HG03520 (cell line): ENCODE measurements around the gene DEPDC5.
"Not testable (repeated sequence)": the region's sequence is repeated elsewhere in the genome, so short reads cannot be mapped to it uniquely, and the experiment has no call there.

Experiments
- ATAC-seq: cut with Tn5 transposase; IDR thresholded peaks from one replicate; pipeline ENCODE4 v1.9.1; 2021; ENCODE audit warnings: mild to moderate bottlenecking, moderate library complexity; ENCODE audit not compliant: unreplicated experiment

The DEPDC5 gene

DNA sequence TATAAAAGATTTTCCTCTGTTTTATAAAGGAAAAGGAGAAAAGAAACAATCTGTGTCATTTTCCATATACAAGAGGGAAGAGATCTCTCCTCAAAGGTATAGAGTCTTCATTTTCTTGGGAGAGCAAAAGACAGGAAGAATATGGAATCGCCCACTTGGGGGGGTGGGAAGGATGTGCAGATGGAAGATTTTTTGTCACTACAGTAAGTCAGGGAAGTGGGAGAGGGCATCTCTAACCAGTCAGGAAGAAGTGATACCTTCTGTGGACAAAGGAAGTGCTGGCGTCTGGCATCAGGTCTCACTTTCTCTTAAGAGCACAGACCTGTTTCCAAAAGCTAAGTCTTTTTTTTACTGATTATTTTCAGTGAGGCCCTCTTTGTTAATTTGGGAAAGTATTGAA is 5.3 kb upstream of the DEPDC5 start:
- ATAC-seq = no peak

DNA sequence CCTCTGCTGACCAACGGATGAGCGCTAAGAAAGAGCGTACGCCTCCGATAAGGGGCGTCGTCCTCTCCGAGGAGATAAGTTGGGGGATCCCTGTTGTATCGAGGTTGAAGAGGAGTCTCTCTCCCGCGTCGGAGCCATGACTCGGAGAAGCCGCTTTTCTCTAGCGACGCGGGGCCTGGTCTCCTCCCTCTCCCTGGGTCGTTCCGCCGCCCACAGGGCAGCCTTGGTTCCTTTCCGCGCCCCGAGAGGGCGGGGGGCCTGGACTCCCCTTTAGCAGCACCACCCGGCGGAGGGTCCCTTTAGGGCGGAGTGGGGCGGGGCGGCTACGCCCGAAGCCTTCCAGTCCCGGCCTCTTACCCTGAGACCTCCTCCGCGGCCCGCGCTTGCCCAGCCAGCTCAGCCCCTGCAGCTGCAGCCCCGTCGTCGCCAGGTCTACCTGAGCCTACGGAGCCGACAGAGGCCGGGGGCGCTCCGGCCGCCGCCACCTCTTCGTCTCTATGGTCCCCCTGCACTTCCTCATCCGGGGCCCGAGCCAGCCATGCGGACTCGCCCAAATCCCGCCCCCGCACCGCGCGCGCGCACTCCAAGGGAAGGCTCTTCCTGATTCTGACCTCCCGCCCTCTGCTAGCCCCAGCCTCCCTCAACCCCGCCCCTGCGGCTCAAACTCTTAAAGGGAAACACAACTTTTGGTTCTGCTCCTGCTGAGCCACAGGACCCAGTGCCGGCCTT is 4.0 kb upstream of the DEPDC5 start, which contains the start of gene PRR14L:
Gene PRR14L (minus strand): TSS at position 497 of the 729 bp plus-strand sequence. CDS start 11,272 bp downstream, outside the sequence.
- ATAC-seq = peak; percentile 48

DNA sequence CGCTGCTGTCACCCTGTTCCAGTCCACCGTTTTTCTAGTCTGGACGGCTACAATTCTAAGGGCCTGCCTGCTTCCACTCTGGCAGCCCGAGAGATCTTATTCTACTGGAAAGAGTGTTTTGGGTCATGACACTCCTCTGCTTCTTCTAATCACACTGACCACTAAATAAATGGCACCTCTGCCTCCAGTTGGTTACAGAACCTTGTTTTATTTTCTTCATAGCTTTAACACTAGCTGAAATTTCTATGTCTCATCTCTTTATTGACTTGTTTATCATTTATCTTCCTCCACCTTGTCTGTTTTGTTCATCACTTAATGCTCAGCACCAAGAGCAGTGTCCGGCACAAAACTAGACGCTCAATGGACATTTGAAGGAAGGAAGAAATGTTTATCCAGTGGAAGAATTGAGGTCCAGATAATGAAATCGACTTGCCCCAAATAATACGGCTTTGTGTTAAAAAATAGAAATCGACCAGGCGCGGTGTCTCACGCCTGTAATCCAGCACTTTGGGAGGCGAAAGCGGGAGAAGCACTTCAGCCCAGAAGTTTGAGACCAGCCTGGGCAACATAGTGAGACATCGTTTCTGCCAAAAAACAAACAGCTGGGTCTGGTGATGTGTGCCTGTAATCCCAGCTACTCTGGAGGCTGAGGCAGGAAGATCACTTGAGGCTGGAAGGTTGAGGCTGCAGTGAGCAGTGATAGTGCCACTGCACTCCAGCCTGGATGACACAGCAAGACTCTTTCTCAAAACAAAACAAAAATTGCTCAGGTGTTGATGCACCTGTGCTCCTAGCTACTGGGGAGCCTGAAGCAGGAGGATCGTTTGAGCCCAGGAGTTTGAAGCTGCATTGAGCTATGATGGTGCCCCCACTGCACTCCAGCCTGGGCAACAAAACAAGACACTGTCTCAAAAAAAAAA is 3.2 kb upstream of the DEPDC5 start:
- no peak for ATAC-seq

DNA sequence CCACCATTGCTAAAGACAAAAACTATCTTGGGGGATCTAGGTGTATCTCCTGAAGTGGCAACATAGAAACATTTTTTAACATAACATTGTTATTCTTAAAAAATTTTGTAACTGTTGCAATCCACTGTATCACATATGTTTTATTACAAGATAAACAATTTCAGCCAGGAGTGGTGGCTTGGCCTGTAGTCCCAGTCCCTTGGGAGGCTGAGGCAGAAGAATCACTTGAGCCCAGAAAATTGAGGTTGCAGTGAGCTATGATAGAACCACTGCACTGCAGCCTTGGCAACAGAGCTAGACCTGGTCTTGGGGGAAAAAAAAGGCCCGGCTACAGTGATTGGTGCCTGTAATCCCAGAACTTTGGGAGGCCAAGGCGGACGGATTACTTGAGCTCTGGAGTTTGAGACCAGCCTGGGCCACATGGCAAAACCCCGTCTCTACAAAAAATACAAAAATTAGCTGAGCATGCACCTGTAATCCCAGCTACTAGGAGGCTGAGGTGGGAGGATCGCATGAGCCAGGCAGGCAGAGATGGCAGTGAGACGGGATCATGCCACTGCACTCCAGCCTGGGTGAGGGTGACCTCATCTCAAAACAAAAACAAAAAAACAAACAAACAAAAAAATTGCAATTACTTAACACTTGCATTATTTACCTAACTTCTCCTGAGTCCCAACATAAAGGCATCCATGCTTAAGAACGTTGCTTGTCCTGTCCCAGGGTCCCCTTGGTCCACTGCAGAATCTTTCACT is 1.5 kb upstream of the DEPDC5 start:
- no peak for ATAC-seq

DNA sequence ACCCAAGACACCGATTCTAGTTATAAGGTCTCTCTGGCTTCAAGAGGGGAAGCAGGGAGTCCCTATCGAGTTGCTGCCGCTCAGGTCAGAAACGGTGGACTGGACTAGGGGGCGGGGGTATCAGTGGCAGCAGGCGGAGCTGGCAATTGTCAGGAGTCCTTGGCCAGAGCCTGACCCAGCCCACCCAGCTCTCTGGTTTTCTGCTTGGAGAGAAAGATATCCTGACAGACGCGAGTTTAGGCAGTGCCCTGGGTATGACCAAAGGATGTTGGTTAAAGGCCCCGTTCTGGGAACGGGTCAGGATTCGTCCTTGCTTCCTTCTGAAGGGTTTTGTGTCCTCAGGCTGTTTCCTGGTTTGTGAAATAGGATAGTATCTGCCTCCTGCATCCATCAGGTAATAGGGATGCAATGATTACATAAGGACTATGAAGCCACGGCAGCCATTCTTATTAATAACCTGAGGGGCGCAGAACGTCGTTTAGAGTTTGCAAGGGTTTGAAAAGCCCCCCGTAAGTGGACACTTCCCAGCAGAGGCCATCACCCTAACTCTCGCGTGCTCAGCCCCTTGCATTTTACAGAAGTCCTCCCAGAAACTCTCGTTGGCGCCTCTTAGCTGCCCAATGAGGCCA is 700 bp upstream of the DEPDC5 start:
- ATAC-seq = peak; percentile 10

DNA sequence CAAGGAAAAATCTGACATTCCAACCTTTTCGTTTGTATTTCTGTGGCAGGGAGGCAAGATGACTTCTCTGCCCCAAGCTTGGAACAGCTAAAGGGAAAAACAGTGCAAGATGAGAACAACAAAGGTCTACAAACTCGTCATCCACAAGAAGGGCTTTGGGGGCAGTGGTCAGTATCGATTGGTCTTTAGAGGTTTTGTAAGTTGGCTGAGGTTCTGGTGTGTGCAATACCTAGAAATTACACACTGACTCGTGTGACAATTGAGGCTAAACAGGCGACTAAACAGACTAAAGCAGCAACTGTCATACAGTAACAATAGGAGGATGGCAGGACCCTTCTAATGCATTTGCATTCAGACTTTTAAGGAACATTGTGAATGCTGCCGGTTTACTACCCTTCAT is 994 bp downstream of the DEPDC5 start:
- ATAC-seq = no peak

DNA sequence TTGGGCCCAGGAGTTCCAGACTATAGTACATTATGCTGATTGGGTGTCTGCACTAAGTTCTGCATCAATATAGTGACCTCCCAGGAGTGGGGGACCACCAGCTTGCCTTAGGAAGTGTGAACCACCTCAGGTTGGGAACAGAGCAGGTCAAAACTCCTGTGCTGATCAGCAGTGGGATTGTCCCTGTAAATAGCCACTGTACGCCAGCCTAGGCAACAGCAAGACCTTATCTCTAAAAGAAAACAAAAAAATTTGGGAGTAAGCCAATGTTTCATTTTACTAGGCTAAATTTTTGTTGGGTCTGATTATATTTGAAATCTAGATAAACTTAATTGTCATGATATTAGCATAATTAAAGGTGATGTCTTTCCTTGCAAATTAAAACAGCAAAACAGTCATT is 3.4 kb downstream of the DEPDC5 start:
- ATAC-seq = no peak

DNA sequence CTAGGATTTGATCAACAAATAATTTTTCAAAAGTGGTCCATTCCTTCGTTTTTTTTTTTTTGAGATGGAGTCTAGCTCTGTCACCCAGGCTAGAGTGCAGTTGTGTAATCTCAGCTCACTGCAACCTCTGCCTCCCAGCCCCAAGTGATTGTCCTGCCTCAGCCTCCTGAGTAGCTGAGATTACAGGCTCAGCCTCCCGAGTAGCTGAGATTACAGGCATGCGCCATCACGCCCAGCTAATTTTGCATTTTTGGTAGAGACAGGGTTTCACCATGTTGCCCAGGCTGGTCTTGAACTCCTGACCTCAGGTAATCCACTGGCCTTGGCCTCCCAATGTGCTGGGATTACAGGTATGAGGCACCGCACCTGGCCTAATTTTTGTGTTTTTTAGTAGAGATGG is 5.0 kb downstream of the DEPDC5 start:
- not testable (repeated sequence) for ATAC-seq

DNA sequence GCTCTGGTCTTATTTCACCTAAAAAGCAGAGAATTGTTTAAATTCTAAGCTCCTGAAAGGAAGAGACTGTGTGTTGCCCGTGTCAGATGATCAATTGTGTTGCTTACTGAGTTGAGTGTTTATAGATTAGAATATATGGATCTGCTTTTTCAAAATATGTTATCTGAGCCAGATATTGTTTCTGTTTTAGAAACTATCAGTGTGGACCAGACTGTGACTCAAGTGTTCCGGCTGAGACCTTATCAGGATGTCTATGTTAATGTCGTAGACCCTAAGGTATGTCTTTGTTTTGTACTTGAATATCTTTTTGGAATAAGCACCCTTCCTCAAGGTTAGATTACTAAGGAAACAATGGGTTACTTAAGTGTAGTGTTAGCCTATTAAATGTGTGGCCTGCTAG is 11.0 kb downstream of the DEPDC5 start:
- ATAC-seq = no peak

DNA sequence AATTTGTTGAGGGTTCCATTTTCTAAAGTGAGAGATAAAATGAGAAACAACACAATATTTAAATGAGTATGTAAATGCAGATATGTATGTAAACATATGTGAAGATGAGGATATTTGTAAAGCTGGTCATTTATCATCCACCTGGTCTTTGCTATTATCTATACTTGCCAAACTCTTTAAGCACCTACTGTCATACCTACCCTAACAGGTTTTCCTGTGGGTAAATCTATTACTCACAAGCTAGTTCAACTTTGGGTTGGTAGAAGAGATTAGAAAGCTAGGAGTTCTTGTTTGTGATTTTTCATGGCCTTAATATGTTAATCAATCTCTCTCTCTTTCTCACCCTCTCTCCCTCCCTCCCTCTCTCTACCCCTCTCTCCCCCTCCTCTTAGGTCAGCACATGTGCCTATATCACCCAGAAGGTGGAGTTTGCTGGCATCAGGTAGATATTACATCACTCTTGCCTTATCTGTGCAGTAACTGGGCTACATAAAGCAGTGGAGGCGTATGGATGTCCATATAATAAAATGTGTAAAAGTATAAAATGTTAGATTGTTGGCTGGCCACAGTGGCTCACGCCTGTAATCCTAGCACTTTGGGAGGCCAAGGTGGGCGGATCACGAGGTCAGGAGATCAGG is 14.7 kb downstream of the DEPDC5 start:
- ATAC-seq = no peak

DNA sequence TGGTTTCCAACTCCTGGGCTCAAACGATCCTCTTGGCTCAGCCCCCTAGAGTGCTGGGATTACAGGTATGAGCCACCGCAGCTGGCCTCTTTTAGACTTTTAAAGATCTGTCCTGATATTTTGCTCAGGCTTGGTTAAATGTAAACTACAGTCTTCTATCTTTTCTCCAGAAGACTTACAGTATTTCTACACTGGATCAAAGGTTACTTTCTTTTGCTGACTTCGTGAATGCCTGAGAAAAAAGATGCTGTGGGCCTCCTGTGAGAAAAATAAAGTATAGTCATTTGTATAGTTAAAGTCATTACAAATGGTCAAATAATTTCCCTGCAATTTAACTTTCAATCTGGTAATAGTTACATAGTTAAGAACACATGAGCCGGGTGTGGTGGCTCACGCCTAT is 19.6 kb downstream of the DEPDC5 start:
- no peak for ATAC-seq

DNA sequence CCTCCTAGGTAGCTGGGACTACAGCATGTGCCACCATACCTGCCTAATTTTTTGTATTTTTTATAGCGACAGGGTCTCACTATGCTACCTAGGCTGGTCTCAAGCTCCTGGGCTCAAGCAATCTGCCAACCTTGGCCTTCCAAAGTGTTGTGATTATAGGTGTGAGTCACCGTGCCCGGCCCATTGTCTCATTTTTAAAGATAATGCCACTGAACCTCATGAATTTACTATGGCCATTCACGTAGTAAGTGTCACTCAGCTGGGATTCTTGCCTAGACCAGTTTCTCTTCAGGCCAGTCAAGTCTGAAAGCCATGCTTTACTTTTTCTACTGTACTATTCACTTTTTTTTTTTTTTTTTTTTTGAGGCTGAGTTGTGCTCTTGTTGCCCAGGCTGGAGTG is 22.4 kb downstream of the DEPDC5 start:
- ATAC-seq = no peak

DNA sequence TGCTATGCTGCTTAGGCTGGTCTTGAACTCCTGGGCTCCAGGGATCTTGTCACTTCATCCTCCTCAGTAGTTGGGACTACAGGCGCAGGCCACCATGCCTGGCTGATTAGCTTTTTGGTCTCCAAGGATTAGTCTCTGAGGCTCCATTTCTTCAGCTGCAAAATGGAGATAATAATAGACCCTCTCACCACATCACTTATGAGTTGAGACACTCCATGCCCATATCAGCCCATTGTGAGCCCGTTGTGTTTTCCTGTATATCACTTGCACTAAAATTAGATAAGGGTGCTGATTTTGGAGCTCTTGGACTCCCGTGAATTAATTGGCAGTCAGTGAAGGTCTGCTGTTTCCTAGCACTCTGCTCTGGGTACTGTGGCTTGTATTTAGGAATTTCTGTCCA is 36.0 kb downstream of the DEPDC5 start:
- no peak for ATAC-seq

DNA sequence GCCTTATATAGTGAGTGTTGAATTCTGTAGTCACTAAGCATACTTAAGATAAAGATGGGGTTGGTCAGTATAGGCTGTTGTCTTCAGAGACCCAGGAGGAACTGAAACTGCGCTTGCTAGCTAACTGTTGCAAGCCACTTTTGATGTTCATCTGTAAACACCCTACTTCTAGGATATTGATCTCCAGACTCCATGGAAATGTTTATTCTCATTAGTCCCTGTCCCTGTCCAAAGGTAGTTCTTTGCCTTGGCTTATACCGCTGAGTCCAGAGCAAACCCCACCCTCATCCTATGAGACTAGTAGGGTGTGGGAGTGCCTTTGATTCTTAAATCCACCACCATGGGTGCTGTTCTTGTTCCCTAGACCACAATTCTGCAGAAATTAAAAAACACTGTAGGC is 36.4 kb downstream of the DEPDC5 start:
- no peak for ATAC-seq

DNA sequence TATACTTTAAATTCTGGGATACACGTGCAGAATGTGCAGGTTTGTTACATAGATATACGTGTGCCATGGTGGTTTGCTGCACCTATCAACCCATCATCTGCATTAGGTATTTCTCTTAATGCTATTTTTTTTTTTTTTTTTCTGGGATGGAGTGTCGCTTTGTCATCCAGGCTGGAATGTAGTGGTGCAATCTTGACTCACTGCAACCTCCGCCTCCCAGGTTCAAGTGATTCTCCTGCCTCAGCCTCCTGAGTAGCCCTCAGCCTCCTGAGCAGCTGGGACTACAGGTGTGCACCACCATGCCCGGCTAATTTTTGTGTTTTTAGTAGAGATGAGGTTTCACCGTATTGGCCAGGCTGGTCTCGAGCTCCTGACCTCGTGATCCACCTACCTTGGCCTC is 45.5 kb downstream of the DEPDC5 start:
- not testable (repeated sequence) for ATAC-seq

DNA sequence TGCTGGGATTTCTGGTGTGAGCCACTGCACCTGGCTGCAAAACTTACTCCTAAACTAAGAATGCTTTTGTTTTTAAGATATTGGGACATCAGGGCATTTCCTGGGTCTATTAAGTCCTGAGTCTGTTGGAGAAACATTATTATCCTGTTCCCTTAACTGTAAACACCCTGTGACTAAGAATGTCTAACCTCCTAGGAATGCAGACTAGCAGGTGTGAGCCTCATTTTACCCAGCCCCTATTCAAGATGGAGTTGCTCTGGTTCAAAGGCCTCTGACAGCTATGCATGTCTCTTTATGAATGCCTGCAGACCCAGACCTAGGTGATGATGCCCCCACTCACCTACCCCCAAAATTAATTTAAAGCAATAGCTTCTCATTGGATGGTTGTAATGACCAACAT is 46.2 kb downstream of the DEPDC5 start:
- ATAC-seq = no peak

DNA sequence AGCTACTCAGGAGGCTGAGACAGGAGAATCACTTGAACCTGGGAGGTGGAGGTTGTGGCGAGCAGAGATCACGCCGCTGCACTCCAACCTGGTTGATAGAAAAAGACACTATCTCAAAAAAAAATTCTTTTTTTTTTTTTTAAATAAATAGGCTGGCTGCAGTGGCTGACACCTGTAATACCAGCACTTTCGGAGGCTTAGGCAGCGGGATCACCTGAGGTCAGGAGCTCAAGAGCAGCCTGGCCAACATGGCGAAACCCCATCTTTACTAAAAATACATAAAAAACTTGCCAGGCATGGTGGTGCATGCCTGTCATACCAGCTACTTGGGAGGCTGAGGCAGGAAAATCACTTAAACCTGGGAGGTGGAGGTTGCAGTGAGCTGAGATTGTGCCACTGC is 47.0 kb downstream of the DEPDC5 start:
- not testable (repeated sequence) for ATAC-seq

DNA sequence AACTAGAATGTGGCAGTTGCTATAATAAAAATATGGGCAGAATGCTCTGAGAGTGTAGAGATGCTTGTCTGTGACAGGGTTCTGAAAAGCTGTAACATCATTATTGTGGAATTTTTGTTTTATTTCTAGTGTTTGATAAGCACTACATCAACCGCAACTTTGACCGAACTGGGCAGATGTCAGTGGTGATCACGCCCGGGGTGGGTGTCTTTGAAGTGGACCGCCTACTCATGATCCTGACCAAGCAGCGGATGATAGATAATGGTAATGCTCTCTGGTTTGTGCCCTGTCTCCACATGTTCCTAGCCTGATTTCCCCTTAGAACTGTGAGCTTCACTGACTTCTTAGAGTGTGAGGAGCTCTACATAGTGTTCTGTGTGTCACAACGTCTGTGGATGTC is 48.8 kb downstream of the DEPDC5 start:
- no peak for ATAC-seq

DNA sequence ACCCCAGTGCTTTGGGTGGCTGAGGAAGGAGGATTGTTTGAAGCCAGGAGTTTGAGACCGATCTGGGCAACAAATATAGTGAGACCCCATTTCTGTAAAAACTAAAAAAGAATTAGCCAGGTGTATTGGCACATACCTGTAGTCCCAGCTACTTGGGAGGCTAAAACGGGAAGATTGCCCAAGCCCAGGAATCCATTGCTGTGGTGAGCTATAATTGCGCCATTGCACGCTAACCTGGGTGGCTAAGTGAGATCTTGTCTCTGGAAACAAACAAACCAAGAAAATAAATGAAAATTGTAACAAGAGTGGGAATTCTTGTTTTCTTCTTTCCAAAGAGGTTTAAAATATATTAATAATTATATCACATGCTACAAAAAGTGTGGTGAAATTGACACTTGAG is 52.9 kb downstream of the DEPDC5 start:
- ATAC-seq = no peak

DNA sequence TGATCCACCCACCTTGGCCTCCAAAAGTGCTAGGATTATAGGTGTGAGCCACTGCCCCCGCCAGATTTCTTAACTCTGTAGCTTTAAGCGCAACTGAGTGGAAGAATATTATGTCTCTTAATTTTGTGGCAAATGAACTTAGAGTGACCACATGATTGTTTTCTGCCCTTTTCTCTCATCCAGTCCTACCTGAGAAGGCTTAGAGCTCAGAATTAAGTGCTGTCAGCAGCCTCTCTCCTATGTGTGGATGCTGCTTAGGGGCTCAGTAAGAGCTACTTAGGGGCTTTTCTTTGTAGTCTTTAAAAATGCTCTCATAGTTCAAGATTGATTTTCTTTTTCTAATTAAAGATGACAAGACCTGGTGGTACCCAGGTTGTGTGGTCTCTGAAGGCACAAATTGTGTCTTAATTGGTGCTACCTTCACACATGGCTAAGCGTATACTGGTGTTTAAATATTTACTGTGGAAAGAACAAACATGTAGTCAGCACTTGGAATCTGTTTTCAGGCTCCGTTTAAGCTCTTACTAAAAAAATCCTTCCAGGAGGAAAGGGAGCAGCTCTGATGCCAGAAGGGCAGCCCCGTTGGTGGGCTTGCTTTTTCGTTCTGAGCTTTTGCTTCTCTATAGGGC is 59.3 kb downstream of the DEPDC5 start:
- no peak for ATAC-seq
